ENCODE measurements around the gene PLEKHM2.

The PLEKHM2 gene

GRCh38 chr1:15682936-15683341 is 1.2 kb upstream of the PLEKHM2 start:
- peak overlapping the region; percentile 95; the same call in 1 of the 2 replicates for H3K9ac ChIP-seq (ENCODE audit: low read depth, low read length)
- no peak overlapping the region for H3K4me2 ChIP-seq (ENCODE audit: insufficient read depth, low read length)
- ATAC-seq (ENCODE audit: insufficient read depth, low read depth), result no peak

GRCh38 chr1:15683345-15684039 is 628 bp upstream of the PLEKHM2 start:
- H2AFZ ChIP-seq (ENCODE audit: low read depth, low read length), result peak overlapping the region; percentile 97
- peaks cover 24% of the 10 kb centered on the region for H3K4me1 ChIP-seq (ENCODE audit: insufficient read depth, low read length)
- peak overlapping the region; percentile 85 for H3K4me2 ChIP-seq (ENCODE audit: insufficient read depth, low read length)
- H3K27ac ChIP-seq (ENCODE audit: low read length), result peak overlapping the region; percentile 85
- H4K20me1 ChIP-seq (ENCODE audit: insufficient read depth, low read length), result no peaks in the 10 kb centered on the region; the same call in 1 of the 2 replicates
- no peaks in the 10 kb centered on the region for H3K9me3 ChIP-seq (ENCODE audit: insufficient read depth, low read length, severe bottlenecking)
- H3K4me3 ChIP-seq (ENCODE audit: low read depth in 1 of 2, low read length in 2 of 2), result peak overlapping the region; percentile 62 to 83; a peak in 3 of 4 replicates
- DNase-seq (no peak), ATAC-seq (ENCODE audit: insufficient read depth, low read depth) (no peak)
- H3K36me3 ChIP-seq (ENCODE audit: insufficient read depth, low read length), result no peaks in the 10 kb centered on the region
- peaks cover 46% of the 10 kb centered on the region for H3K79me2 ChIP-seq (ENCODE audit: insufficient read depth, low read length)
- TF ChIP-seq CTCF (IDR thresholded peaks at IDR 0.05; ENCODE audit: borderline replicate concordance, extremely low read depth, low read length, poor library complexity, severe bottlenecking), result no peak
- no peak for TF ChIP-seq EZH2 (IDR thresholded peaks at IDR 0.05; ENCODE audit: borderline replicate concordance, low read depth, low read length, severe bottlenecking)
- H3K27me3 ChIP-seq (ENCODE audit: insufficient read depth, low read length, poor library complexity), result no peaks in the 10 kb centered on the region
- H3K9ac ChIP-seq (ENCODE audit: low read depth, low read length), result peak overlapping the region; percentile 95

More at GRCh38 chr1:15682936-15683341, 1.2 kb upstream of the PLEKHM2 start:
- Histone ChIP-seq H2AFZ (ENCODE audit: low read depth, low read length) (0 out of 2 replicates have a peak overlapping the region, but pooled peaks have one; percentile 9), H3K36me3 (ENCODE audit: insufficient read depth, low read length) (no peaks in the 10 kb centered on the region), H3K27ac (ENCODE audit: low read length) (no peak overlapping the region), H4K20me1 (ENCODE audit: insufficient read depth, low read length) (no peaks in the 10 kb centered on the region; the same call in 1 of the 2 replicates), H3K4me1 (ENCODE audit: insufficient read depth, low read length) (peaks cover 22% of the 10 kb centered on the region), H3K9me3 (ENCODE audit: insufficient read depth, low read length, severe bottlenecking) (no peaks in the 10 kb centered on the region), H3K27me3 (ENCODE audit: insufficient read depth, low read length, poor library complexity) (no peaks in the 10 kb centered on the region), H3K4me3 (ENCODE audit: low read depth in 1 of 2, low read length in 2 of 2) (no peak overlapping the region), H3K79me2 (ENCODE audit: insufficient read depth, low read length) (peaks cover 41% of the 10 kb centered on the region)
- DNase-seq, result no peak
- TF ChIP-seq CTCF (IDR thresholded peaks at IDR 0.05; ENCODE audit: borderline replicate concordance, extremely low read depth, low read length, poor library complexity, severe bottlenecking) (no peak), EZH2 (IDR thresholded peaks at IDR 0.05; ENCODE audit: borderline replicate concordance, low read depth, low read length, severe bottlenecking) (no peak)

- Histone ChIP-seq H2AFZ (ENCODE audit: low read depth, low read length) (peak overlapping the region; percentile 66), H3K27me3 (ENCODE audit: insufficient read depth, low read length, poor library complexity) (no peaks in the 10 kb centered on the region), H3K36me3 (ENCODE audit: insufficient read depth, low read length) (peaks cover 3% of the 10 kb centered on the region; the same call in 1 of the 2 replicates), H3K9me3 (ENCODE audit: insufficient read depth, low read length, severe bottlenecking) (no peaks in the 10 kb centered on the region), H3K79me2 (ENCODE audit: insufficient read depth, low read length) (peaks cover 55% of the 10 kb centered on the region), H3K4me2 (ENCODE audit: insufficient read depth, low read length) (peak overlapping the region; percentile 77), H4K20me1 (ENCODE audit: insufficient read depth, low read length) (peaks cover 2% of the 10 kb centered on the region; the same call in 1 of the 2 replicates), H3K27ac (ENCODE audit: low read length) (peak overlapping the region; percentile 34; the same call in 1 of the 2 replicates), H3K4me1 (ENCODE audit: insufficient read depth, low read length) (peaks cover 24% of the 10 kb centered on the region), H3K9ac (ENCODE audit: low read depth, low read length) (peak overlapping the region; percentile 95), H3K4me3 (ENCODE audit: low read depth in 1 of 2, low read length in 2 of 2) (peak overlapping the region; percentile 44 to 62)
- ATAC-seq (ENCODE audit: insufficient read depth, low read depth) (peak; percentile 69), DNase-seq (peak; percentile 42)
- TF ChIP-seq EZH2 (IDR thresholded peaks at IDR 0.05; ENCODE audit: borderline replicate concordance, low read depth, low read length, severe bottlenecking) (no peak), CTCF (IDR thresholded peaks at IDR 0.05; ENCODE audit: borderline replicate concordance, extremely low read depth, low read length, poor library complexity, severe bottlenecking) (no peak)
Observed at GRCh38 chr1:15684468-15685291, 560 bp downstream of the PLEKHM2 start.

Data from DND-41 (cell line).